Kidney tubule cell (primary cell): Measurements from ENCODE around the gene PDE8B.
"Not testable (repeated sequence)": the region's sequence is repeated elsewhere in the genome, so short reads cannot be mapped to it uniquely, and the experiment has no call there.

Experiments
- DNase-seq: peaks from one replicate; pipeline ENCODE4 v3.0.0-alpha.2; 2018; ENCODE audit warnings: low spot score

Gene PDE8B

GRCh38 chr5:77449277-77449676, 238.8 kb downstream of the PDE8B start:
- no peak for DNase-seq

GRCh38 chr5:77449981-77450380, 239.5 kb downstream of the PDE8B start:
- DNase-seq, result no peak

DNA sequence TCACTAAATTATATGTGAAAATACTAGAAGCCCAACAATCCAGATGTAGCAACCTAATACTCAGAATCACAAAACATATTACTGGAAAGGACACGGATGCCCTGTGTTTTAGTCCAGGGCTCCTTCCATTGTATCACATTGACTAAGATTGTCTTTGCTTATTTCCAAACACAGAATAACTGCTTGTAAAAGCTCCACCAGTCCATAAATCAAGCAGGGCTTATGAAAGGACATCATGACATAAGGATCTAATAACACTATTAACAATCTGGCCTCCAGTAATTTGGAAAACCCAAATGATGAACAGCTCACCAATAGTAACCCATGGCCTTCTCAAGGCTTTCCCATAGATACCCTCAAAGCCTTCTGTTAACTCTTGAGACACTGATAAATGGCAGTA, 241.9 kb downstream of the PDE8B start:
- DNase-seq, result no peak

- DNase-seq, result no peak
These were observed 243.6 kb downstream of the PDE8B start for GRCh38 chr5:77454123-77454522.

- DNase-seq, result no peak
These were observed 250.8 kb downstream of the PDE8B start for GRCh38 chr5:77461287-77461686.

GRCh38 chr5:77463905-77464304, 253.4 kb downstream of the PDE8B start:
- DNase-seq, result no peak

DNA sequence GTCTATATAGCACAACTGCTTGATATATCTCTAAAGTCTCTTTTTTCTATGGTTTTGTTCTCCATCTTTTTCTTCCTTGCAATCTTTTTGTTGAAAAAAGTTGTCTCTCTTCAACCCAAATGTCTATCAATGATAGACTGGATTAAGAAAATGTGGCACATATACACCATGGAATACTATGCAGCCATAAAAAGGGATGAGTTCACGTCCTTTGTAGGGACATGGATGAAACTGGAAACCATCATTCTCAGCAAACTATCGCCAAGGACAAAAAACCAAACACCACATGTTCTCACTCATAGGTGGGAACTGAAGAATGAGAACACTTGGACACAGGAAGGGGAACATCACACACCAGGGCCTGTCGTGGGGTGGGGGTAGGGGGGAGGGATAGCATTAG, 258.4 kb downstream of the PDE8B start:
- DNase-seq, result not testable (repeated sequence)

GRCh38 chr5:77475041-77475440, 264.6 kb downstream of the PDE8B start:
- not testable (repeated sequence) for DNase-seq
